Esophagus mucosa (tissue), 1 donor: Measurements from ENCODE around the gene LGSN. TPM values are rescaled to one million over a fixed set of nuclear protein-coding genes. Genes with fewer than 3 reads are reported as not detected.
"Not testable (repeated sequence)": the region's sequence is repeated elsewhere in the genome, so short reads cannot be mapped to it uniquely, and the experiment has no call there.

ENCODE experiments used
- ATAC-seq: fragments of 200-7000 bp; cut with Tn5 transposase; one replicate; pipeline ENCODE4 v1.9.1; 2020
- total RNA-seq: library from RNA; stranded (reverse); gene quantifications from one replicate; pipeline ENCODE4 v1.2.4, GENCODE V29; 2023
- donor health status: DM: yes; HTN: yes; CAD: no.

LGSN gene, protein sequence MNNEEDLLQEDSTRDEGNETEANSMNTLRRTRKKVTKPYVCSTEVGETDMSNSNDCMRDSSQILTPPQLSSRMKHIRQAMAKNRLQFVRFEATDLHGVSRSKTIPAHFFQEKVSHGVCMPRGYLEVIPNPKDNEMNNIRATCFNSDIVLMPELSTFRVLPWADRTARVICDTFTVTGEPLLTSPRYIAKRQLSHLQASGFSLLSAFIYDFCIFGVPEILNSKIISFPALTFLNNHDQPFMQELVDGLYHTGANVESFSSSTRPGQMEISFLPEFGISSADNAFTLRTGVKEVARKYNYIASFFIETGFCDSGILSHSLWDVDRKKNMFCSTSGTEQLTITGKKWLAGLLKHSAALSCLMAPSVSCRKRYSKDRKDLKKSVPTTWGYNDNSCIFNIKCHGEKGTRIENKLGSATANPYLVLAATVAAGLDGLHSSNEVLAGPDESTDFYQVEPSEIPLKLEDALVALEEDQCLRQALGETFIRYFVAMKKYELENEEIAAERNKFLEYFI
- total RNA-seq, result not detected

DNA sequence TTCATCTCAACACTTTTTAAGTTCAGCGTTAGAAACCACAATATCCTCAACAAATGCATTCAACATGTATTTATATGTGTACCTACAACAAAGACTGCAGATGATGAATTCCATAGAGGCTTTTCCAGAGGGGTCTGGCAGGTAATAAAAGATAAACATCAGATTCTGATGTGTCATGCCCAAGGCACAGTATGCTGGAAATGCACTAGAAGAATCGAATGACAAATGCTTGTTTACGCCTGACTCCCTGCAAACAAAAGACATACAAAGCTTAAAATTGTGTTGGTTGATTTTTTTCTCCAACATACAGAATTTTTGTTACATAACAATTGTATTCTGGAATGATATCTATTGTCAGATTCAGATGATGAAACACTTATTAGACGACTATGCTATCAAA, at the start of gene LGSN:
LGSN (minus strand) TSS at position 45 of the 400 bp plus-strand sequence; CDS start at position 5, 40 bp downstream.
- no peak for ATAC-seq

DNA sequence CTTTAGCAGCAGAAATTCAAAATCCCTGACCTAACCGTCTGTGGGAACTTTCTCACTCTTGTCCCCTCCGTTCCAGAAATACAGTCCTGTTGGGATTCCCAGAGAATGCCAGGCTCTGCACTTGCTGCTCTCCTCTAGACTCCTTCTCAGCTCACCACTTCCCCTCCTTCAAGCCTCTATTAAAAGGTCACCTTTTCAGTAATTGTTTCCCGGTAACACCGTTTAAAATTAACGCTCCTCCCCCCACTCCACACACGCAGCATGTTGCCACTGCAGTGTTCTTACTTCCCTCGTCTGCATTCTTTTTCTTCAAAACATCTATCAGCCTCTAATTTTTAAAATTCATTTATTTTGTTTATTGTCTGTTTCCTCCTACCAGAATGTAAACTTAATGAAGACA, 48.6 kb upstream of the LGSN start:
- no peak for ATAC-seq

DNA sequence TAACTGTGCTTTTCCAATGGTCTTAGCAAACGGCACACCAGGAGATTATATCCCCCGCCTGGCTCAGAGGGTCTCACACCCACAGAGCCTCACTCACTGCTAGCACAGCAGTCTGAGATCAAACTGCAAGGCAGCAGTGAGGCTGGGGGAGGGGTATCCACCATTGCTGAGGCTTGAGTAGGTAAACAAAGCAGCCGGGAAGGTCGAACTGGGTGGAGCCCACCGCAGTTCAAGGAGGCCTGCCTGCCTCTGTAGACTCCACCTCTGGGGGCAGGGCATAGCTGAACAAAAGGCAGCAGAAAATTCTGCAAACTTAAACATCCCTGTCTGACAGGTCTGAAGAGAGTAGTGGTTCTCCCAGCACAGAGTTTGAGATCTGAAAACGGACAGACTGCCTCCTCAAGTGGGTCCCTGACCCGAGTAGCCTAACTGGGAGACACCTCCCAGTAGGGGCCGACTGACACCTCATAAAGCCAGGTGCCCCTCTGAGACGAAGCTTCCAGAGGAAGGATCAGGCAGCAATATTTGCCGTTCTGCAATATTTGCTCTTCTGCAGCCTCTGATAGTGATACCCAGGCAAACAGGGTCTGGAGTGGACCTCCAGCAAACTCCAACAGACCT, 42.8 kb upstream of the LGSN start:
- not testable (repeated sequence) for ATAC-seq

DNA sequence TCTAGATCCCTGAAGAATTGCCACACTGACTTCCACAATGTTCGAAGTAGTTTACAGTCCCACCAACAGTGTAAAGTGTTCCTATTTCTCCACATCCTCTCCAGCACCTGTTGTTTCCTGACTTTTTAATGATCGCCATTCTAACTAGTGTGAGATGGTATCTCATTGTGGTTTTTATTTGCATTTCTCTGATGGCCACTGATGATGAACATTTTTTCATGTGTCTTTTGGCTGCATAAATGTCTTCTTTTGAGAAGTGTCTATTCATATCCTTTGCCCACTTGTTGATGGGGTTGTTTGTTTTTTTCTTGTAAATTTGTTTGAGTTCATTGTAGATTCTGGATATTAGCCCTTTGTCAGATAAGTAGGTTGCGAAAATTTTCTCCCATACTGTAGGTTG, 37.6 kb upstream of the LGSN start:
- ATAC-seq, result not testable (repeated sequence)

DNA sequence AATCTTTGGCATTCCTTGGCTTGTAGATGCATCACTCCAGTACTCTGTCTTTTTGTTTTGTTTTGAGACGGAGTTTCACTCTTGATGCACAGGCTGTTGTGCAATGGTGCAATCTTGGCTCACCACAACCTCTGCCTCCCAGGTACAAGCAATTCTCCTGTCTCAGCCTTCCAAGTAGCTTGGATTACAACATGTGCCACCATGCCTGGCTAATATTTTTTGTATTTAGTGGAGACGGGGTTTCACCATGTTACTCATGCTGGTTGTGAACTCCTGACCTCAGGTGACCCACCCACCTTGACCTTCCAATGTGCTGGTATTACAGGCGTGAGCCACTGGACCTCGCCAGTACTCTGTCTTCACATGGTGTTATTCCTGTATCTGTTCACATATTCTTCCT, 35.8 kb upstream of the LGSN start:
- no peak for ATAC-seq

DNA sequence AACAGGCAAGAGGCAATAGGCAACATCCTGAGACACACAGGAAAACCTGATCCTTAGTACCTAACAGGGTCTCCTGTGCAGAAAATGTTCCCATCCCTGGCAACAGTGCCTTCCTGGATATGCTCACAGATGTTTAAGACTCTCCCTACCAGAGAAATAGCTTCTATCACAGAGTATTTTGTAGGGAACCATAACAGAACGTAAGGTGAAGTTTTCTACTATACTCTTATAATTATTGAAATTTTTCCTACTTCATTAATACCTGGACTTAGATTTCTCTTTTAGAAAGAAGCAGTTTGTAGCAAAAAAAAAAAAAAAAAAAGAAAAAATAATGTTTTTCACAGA, 33.5 kb upstream of the LGSN start:
- ATAC-seq, result no peak

DNA sequence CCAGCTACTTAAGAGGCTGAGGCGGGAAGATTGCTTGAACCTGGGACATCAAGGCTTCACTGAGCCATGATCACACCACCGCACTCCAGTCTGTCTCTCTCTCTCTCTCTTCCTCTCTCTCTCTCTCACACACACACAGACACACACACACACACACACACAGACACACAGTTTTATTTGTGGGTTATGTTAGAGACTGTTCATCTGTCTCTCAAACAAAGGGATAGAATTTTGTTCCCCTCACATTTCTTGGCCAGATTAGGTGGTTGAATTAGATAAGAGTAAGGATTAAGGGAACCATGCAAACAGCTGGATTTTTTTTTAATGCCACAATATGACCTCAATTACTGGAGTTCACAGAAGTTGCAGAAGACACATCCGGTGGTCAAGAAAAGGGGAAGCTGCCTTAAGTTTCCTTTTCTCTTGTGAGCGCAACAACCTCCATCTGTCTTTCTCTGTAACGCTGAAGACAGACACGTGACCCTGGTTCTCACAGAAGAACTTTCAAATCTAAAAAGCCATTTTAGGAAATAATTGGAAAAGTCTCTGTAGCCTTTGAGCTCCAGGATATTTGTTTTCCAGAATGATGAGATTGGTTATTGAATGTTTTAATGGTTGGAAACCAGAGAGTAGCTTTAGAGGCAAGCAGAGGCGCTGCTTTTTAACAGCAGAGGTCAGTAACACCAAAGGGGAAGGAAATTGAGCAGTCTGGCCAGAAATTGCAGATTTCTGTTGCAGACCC, 32.9 kb upstream of the LGSN start:
- peak; percentile 67 for ATAC-seq

DNA sequence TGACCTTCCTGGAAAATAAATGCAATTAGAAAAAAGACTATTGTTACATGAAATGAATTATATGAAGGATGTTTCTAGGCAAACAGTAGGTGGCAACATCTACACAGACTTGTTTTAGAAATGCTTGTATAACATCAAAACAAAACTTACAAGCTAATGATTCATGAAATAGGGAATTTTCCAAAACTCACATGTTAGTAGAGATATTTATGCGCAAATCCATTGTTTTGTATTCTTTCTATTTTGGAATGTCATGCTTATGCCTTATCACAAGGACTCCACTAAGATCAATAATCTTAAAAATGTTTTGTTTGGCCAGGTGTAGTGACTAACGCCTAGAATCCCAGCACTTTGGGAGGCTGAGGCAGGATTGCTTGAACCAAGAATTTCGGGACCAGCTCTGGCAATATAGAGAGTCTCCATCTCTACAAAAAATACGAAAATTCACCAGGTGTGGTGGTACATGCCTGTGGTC, 32.3 kb upstream of the LGSN start:
- ATAC-seq, result no peak

DNA sequence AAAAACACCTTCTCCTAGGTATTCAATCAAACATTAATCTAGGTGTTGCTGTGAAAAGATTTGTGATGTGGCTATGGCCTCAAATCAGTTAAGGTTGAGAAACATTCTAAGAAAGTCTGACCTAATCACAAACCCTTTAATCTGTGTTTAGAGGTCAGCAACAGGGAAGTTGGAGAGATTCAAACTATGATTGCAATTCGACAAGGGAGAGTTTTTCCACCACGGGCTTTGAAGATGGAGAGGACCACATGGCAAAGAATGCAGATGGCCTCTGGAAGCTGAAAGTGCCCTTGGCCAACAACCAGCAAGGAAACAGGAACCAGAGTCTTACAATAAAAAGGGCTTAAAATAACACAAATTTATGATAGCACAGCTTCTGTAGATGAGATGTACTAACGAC, 29.6 kb upstream of the LGSN start:
- no peak for ATAC-seq

DNA sequence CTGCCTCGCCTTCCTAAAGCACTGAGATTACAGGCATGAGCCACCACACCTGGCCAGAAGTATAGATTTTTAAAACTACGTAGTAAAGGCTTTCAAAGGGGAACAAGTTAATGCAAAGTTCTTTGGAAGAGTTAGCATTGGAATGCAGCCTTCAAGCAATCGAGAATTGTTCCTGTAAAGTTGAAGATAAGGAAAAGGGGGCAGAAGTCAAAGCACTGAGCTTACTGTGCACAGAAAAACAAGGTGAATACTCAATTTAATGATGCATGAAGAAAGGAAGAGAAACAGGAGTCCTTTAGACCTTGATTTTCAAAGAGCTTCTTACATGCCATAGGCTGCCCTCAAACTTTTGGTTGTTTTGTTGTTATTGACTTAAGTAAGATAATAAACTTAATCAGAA, 29.1 kb upstream of the LGSN start:
- no peak for ATAC-seq

DNA sequence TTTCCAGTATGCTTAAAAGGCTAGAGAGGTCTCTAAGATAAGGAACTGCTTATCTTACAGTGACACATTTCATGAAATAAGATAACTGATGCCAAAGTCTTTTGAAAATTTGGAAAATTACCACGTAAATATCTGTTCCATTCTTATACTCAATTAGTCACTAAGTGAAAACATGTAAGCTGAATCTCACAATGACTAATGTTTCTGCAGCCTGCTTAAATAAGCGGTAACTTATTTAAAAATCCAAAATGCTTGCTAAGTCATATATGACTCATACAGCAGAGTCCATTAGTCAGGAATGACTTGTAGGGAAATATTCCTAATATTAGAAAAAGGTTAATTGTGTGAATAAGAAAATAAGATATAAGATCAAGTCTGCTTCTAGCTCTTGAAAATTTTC, 27.8 kb upstream of the LGSN start:
- ATAC-seq, result peak; percentile 85

DNA sequence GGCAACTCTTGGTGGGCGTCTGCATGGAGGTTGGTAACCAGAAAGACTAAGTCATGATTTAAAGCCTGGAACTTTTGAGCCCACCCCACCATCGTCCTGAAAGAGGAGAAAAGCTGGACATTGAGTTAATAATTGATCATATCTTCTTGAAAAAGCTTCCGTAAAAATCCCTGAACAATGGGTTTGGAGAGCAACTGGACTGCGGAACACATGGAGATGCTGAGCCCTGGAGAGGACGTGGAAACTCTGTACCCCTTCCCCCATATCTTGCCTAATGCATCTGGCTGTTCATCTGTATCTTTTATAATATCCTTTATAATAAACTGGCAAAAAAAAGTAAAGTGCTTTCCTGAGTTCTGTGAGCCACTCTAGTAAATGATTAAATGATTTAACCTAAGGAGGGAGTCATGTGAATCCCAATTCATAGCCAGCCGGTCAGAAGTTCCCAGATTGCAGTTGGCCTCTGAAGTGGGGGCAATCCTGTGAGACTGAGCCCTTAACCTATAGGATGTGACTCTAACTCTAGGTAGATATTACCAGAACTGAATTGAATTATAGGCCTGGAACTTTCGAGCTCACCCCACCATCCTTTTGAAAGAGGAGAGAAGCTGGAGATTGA, 26.5 kb upstream of the LGSN start:
- ATAC-seq, result no peak

DNA sequence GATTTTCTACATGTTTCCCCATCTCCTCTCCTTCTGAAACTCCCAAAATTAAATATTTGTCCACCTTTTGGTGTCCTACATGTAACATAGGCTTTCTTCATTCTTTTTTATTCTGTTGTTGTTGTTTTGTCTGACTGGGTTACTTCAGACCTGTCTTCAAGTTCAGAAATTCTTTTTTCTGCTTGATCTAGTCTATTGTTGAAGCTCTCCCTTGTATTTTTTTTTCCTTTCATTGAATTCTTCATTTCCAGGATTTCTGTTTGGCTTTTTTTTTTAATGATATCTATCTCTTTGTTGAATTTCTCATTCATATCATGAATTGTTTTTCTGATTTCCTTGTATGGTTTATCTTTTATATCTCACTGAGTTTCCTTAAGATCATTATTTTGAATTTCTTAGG, 20.6 kb upstream of the LGSN start:
- no peak for ATAC-seq

DNA sequence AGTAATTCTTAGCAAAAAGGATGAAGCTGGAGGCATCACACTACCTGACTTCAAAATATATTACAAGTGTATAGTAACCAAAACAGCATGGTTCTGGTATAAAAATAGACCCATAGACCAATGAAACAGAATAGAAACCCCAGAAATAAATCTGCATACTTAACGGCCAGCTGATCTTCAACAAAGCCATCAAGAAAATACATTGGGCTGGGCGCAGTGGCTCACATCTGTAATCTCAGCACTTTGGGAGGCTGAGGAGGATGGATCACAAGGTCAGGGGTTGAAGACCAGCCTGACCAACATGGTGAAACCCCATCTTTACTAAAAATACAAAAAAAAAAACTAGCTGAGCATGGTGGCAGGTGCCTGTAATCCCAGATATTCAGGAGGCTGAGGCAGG, 14.9 kb upstream of the LGSN start:
- ATAC-seq, result not testable (repeated sequence)

DNA sequence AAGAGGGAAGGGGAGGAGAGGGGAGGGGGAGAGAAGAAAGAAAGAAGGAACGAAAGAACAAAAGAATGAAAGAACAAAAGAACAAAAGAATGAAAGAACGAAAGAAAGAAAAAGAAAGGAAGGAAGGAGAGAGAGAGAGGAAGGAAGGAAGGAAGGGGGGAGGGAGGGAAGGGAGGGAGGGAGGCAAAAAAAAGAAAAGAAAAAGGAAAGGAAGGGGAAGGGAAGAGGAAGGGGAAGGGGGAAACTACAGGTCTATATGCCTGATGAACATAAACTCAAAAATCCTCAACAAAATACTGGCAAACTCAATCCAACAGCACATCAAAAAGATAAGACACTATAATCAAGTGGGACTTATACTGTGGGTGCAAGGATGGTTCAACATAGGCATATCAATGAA, 13.7 kb upstream of the LGSN start:
- ATAC-seq, result no peak

DNA sequence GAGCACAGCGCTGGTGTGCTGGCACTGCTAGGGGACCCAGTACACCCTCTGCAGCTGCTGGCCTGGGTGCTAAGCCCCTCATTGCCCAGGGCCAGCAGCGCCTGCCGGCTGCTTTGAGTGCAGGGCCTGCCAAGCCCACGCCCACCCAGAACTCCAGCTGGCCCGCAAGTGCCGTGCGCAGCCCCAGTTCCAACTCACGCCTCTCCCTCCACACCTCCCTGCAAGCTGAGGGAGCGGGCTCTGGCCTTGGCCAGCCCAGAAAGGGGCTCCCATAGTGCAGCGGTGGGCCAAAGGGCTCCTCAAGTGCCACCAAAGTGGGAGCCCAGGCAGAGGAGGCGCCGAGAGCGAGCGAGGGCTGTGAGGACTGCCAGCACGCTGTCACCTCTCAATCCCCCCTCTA, 6.8 kb upstream of the LGSN start:
- not testable (repeated sequence) for ATAC-seq

DNA sequence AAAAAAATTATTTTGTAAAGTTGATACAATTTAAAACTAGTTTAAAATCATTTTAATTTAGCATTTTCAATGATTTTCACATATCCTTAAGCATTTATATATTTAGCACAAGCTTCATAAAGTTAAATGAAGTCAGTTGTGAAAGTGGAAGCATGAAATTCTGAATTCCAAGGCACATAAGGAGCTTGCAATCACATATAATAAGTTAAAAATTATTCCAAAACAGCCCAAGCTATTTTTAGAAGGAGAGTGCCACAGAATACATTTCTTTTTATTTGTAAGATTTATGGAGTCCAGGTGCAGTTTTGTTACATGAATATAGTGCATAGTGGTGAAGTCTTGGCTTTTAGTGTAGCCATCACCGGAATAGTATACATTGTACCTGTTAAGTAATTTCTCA, 3.2 kb upstream of the LGSN start:
- ATAC-seq, result no peak

DNA sequence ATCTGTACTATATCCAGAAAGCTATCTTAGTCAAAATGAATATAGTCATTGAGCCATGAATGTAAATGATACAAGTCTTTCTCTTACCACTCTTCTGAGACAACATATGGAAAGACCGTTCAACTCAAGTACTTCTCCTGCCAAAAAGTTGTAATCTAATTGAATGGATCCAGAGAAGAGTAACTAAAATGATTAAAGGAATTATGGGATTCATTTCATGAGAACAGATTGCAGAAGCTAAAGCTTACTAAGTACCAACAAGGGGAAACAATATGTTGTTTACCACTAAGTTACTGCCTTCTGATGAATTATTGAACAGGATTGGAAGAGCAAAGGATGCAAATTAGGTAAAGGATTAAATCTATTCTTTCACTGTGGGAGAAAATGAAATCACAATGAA, 2.0 kb upstream of the LGSN start:
- no peak for ATAC-seq

DNA sequence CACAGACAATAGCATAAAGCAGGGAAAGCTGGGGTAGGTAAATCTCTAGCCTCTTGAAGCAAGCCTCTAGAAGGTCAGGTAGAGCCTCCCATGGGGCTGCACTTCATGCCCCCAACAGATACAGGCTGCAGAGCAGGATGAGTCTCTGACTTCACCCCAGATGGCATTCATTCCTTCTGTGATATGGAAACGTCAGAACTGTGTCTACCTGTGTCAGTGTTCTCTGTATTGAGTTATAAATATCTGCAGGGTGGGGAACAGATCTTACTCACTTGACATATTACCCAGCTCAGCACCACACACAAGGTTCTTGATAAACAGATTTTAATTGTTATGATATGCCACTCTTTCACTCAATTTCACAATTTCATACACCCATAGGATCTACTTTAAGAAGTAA, 2.1 kb downstream of the LGSN start:
- no peak for ATAC-seq

DNA sequence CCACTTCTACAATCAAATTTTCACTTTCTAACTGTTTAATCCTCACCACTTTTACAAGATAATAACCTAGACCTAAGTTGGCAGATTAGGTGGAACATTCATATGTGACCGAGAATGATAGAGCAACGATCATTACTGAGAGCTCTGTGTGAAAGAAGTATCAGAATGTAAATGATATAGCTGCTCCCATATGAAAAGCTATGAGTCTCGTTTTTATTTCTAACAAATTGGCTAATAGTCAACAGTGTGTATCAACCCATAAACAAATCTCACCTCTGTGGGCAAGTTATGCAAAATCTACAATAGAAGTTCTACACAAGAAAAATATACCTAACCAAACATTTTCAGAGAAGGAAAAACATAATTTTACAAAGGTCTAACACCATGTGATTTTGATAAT, 3.7 kb downstream of the LGSN start:
- ATAC-seq, result no peak

DNA sequence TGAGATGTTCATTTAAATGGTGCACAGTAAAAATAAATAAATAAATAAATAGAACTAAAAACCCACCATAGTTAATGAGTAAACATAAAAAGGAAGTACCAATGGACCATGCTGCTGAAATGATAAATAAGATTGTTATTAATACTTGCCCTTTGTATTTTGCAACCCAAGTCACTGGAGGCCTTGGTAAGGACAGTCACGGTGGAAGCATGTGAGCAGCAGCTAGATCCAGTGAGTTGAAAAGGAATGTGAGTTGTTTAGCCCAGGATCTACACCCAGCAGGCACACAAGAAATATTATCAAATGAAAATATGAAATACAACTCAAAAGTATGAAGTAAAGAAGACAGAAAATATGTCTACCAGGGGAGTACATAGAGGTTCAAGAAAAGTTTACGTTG, 6.7 kb downstream of the LGSN start:
- no peak for ATAC-seq

DNA sequence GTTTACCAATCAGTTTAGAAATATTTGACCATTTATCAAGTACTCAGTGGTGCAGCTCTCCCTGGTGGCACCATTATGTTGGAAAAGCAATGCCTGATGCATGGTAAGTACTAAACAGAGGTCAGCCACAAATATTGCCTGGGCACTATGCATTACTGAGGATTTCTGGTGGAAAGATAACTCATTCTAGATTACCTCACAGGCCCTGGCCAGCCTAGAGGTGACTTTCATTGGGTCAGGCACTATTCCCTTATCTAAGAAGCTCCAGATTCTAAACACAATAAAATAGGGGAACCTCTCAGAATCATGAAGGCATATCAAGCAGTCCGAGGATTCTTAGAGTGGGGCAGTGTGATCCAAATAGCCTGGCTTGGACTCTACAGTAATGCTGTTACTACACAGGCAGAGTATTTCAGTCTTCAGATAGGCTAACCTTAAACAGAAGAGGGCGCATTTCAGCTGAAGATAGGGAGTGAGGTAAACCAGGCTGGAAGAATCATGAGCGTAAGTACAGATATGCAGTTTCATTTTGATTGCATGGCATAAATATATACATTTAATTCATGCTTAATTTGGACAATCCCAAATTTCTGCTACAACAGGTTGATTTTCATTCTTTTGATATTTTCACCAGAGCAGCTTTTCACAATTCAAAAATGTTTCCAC, 12.1 kb downstream of the LGSN start:
- ATAC-seq, result peak; percentile 61
